HL-60 (cell line): Measurements from ENCODE around the gene TTC31.

Experiments
- GABPA ChIP-seq: IDR thresholded peaks from 2 replicates; pipeline ENCODE4 v1.6.1; 2012; ENCODE audit warnings: low read depth
- POLR2AphosphoS5 ChIP-seq: IDR thresholded peaks from 2 replicates; pipeline ENCODE4 v1.6.1; 2012; ENCODE audit warnings: low read depth
- TF ChIP-seq, protein P1 (sequence below): IDR thresholded peaks from one replicate; pipeline ENCODE4 v1.5.1; 2011; ENCODE audit warnings: low read length, control low read depth, inconsistent platforms; ENCODE audit not compliant: insufficient read depth
- TF ChIP-seq, protein P2 (sequence below): IDR thresholded peaks from 2 replicates; pipeline ENCODE4 v1.6.1; 2012; ENCODE audit warnings: low read depth; ENCODE audit not compliant: insufficient replicate concordance

DNA sequence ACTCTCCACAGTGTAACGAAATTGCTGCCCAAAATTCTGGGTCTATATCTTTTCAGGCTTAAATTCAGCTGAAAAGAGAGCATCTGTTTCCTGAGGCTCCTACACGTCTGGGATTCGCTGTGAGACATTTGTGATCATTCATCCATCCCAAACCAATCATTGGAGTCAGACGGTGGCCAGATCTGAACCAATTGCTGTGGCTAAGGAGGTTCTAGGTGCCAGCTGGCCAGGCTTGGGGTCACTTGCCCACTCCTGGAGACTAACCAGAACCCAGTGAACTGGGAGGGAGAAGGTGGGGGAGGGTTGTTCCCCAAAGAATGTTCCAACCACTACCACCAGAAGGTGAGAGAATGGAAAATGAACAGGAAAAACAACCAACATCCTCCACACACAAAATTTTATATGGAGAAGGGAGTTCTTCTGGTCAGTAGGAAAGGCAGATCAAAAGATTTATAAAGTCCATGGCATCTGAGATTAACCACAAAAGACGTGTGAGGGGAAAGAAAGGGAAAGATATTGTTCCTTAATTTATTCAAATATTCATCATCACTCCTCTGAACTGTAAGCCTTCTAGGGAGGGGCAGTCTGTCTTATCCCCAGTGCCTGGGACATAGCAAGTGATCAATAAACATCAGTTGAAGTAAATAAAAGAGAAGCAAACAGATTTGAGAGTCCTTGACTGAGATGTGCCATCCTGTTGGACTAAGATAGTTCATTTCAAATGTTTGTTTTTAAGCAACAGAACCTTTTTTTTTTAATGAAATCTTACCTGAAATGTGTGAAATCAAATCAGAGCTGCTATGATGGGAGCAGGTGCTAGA lies 38.2 kb upstream of the TTC31 start:
- TF ChIP-seq POLR2AphosphoS5 (no peak), GABPA (no peak)
- TF ChIP-seq, protein P1, sequence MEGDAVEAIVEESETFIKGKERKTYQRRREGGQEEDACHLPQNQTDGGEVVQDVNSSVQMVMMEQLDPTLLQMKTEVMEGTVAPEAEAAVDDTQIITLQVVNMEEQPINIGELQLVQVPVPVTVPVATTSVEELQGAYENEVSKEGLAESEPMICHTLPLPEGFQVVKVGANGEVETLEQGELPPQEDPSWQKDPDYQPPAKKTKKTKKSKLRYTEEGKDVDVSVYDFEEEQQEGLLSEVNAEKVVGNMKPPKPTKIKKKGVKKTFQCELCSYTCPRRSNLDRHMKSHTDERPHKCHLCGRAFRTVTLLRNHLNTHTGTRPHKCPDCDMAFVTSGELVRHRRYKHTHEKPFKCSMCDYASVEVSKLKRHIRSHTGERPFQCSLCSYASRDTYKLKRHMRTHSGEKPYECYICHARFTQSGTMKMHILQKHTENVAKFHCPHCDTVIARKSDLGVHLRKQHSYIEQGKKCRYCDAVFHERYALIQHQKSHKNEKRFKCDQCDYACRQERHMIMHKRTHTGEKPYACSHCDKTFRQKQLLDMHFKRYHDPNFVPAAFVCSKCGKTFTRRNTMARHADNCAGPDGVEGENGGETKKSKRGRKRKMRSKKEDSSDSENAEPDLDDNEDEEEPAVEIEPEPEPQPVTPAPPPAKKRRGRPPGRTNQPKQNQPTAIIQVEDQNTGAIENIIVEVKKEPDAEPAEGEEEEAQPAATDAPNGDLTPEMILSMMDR: no peak
- TF ChIP-seq, protein P2, sequence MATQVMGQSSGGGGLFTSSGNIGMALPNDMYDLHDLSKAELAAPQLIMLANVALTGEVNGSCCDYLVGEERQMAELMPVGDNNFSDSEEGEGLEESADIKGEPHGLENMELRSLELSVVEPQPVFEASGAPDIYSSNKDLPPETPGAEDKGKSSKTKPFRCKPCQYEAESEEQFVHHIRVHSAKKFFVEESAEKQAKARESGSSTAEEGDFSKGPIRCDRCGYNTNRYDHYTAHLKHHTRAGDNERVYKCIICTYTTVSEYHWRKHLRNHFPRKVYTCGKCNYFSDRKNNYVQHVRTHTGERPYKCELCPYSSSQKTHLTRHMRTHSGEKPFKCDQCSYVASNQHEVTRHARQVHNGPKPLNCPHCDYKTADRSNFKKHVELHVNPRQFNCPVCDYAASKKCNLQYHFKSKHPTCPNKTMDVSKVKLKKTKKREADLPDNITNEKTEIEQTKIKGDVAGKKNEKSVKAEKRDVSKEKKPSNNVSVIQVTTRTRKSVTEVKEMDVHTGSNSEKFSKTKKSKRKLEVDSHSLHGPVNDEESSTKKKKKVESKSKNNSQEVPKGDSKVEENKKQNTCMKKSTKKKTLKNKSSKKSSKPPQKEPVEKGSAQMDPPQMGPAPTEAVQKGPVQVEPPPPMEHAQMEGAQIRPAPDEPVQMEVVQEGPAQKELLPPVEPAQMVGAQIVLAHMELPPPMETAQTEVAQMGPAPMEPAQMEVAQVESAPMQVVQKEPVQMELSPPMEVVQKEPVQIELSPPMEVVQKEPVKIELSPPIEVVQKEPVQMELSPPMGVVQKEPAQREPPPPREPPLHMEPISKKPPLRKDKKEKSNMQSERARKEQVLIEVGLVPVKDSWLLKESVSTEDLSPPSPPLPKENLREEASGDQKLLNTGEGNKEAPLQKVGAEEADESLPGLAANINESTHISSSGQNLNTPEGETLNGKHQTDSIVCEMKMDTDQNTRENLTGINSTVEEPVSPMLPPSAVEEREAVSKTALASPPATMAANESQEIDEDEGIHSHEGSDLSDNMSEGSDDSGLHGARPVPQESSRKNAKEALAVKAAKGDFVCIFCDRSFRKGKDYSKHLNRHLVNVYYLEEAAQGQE: no peak
